DMS114 treated with DMSO at 0.1 percent for 48 hours (cell line): ENCODE results near the gene CIBAR2.

Experiments
- DNase-seq: peaks from one replicate; lab custom pipeline; 2025; ENCODE audit not compliant: unreplicated experiment; lab: John Stamatoyannopoulos, UW

CIBAR2 gene

DNA sequence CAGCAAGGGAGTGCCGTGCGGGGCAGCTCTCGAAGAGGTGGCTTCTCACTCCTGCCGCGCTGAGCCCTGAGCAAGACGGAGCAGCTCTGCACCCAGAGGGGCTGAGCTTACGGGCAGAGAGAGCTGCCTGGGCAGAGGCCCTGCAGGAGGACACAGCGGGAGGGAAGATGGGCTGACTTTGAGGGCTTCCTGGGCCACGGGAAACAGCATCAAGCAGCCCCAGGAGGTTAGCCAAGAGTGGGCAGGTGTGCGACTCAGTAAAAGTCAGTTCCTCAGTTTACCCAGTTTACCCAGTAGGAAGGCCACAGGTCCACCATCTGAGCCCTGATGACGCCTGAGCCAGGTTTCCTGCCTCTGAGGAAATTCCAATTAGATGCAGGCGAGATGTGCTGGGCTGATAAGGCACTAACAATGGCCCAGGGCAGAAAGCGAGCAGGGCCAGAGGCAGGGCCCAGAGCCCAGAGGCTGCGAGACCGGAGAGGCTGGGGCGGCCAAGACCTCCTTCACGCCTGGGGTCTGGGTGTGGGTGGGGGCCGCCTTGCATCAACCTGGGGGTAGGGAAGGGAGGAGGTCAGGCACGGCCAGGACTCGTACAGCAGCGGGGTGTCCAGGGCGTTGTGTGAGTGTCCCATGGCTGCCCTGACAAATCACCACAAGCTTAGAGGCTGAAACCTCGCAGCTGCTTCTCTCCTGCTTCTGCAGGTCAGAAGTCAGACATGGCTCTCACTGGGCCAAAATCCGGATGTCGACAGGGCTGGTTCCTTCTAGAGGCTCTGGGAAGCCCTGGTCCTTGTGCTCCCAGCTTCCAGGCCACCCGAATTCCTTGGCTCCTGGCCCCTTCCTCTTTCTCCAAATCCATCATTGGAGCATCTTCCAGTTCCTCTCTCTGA is 32.0 kb upstream of the CIBAR2 start:
- no peak for DNase-seq

DNA sequence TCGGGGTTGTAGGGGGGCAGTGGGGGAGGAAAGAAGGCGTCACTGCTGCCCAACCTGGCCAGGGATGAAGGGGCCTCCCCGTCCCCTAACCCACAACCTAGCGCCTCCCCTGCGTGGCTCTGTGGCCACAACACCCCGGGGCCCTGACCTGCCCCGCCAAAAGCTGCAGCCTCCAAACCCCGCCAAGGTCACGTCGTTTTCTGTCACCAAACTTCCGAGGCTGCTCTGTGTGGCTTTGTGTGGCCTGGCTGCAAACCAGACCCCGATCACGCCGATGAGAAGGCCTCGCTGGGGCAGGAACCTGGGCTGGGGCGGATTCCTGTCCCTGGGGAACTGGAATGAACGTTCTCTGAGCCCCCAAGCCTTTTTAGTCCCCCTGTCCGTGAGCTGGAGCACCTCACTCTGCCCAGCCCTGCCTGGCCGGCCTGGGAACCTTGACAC is 30.5 kb upstream of the CIBAR2 start:
- DNase-seq, result no peak

DNA sequence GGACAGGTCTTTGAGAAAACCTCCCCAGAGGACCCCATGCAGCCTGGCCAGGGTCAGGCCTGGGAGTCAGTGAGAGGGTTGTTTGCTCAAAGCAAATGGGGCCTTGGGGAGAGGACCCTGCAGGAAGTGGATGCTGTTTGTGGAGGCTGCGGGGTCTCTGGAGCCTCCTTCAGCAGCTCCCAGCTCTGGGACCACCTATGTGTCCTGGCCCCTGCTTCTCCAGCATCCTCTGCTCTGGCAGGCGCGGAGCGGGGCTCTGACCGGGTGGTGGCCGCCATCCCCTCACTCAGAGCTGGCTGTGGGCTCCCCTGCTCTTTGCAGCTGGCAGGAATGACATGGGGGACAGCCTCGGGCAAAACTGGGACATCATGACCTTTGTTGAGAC is 29.8 kb upstream of the CIBAR2 start:
- no peak for DNase-seq

DNA sequence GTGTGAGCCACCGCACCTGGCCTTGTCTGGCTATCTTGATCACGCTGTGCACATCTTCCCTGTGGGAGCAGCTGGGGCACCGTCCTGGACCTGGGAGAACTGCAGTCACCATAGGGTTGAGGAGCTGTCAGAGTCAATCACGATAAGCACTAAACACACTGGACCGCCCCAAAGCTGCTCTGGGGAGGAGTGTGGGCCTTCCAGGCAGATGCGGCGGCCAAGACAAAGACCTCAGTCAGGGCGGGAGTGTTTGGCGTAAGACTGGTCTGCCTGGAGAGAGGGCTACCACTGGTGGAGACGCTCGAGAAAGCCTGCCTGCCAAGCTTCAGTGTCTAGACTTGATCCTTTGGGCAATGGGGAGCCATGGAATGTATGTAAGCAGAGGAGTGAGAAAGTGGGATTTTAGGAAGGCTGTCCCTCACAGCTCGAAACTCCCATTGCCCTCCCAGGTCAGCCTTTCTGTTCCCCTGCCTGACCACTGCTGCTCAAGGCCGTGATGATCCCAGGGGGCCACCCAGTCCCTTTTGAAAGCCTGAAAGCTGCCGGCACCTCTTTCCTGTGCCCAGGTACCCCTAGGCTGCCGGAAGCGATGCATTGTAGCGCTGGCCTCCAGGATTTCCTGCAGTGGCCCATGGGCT is 29.3 kb upstream of the CIBAR2 start:
- no peak for DNase-seq

DNA sequence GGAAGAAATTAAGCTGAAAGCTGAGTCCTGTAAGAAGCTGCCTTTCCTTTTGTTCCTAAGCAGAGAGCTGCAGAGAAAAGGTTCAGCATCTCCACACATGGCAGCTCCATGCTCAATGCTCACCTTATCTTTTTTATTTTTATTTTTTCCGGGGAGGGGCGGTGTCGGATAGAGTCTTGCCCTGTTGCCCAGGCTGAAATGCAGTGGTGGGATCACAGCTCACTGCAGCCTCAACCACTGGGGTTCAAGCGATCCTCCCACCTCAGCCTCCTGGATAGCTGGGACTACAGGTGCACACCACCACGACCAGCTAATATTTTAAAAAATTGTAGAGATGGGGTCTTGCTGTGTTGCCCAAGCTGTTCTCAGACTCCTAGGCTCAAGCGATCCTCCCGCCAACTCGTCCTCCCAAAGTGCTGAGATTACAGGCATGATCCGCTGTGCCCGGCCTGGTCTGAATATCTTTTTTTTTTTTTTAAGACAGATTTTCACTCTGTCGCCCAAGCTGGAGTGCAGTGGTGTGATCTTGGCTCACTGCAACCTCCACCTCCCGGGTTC is 28.3 kb upstream of the CIBAR2 start:
- no peak for DNase-seq

DNA sequence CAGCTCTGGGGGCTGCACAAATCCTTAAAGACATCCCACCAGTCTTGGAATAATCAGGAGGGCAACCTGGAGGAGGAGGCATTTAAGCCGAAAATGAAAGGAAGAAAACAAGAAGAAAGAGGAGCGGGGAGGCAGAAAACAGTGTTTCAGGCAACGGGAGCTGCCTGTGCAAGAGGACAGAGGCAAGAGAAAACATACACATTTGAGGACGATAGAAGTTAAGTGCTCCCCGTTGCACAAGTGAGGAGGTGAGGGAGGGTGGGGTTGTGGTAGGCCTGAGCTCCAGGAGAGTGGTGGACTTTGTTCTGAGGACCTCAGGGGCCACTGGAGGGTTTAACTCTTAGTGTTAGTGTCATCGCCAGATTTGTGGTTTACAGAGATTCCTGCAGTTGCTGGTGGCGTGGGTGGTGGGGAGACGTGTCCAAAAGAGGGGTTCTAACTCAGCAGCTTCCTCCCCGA is 27.6 kb upstream of the CIBAR2 start:
- DNase-seq, result no peak

DNA sequence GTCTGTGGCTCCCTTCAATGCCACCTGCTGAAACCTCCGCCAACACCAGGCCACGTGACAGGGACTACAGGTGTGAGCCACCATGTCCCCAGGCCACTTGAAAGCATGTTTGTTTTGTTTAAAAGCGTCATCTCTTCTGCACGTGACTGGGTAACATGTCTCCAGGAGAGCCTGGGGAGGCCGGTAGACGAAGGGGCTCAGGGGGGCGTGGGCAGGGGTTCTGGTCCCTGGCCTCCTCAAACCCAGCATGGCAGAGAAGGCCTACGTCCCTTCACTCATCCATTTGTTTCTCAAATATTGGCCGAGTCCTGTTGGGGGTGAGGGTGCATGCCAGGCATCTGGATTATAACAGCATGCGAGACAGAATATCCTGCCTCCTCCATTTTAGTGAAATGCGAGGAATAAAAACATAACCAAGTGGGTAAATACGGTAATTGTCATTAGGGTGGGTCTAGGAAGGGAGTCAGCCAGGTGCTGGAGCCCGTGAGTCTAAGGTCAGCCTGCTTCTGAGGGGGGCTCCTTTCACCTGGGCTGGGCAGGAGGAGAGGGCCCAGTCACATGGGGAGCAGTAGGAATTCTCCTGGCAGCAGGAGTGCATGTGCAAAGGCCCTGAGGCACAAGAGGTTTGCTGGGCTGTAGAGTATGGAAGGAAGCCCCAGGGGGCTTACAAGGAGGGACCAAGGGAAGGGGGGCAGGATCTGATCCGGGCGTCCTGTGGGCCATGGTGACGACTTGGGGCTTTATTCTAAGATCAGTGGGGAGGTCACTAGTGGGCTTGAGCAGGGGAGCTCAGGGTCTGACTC is 26.8 kb upstream of the CIBAR2 start:
- DNase-seq, result no peak

DNA sequence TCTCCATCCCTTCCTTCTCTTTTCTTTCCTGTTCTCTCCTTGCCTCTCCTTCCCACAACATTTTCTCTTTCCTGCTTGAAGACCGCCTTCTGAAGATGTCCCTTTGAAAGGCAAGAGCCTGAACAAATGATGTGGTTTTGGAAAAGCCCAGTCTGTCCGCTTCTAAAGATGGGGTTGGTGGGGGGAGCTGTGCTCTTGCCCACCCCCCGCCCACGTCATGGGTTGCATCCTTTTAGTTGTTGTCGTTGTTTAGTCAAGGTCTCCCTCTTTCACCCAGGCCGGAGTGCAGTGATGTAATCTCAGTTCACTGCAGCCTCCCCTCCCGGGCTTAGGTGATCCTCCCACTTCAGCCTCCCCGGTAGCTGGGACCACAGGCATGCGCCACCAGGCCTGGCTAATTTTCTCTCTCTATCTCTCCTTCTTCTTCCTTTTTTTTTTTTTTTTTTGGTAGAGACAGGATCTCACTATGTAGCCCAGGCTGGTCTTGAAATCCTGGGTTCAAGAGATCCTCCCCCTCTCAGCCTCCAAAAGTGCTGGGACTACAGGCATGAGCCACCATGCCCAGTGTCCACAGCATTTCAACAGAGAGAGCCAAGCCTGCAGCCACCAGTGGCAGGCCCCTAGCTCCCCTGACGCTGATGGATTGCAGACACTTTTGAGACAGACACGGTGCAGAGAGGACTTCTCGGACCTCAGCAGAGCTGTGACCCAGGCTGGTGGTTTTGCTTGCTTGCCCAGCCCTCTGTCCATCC is 26.0 kb upstream of the CIBAR2 start:
- no peak for DNase-seq

DNA sequence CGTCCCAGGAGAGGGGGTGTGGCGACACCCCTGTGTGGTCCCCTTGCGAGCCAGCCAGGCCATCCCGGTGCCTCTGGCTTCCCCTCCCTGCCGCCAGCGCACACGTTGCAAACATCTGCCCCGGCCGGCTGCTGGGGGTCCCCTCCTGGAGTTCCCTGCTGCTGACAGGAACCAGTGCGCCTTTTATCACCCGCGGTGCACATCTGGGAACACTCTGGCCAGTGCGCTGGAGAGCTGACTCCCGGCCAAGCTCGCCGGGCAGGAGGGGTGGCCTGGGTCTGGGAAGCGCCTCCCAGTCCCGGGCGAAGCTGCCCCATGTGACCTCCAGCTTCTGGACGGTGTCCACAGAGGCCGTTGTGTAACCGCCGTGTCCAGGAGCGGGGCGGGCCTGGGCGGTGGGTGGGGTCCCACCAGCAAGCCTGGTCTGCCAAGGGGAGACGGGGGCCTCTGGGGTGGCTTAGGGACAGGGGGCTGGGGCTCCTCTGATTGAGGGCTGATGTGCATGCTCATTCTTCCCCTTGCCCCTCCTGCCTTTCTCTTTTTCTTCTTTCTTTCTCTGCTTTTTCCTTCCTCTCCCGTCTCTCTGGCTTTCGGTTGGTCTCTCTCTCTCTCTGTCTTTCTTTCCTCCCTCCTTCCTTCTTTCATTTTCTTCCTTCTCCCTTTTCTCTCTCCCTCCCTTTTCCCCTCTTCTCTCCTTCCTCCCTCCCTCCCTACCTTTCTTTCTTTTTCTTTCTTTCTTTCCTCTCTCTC is 25.2 kb upstream of the CIBAR2 start:
- no peak for DNase-seq

DNA sequence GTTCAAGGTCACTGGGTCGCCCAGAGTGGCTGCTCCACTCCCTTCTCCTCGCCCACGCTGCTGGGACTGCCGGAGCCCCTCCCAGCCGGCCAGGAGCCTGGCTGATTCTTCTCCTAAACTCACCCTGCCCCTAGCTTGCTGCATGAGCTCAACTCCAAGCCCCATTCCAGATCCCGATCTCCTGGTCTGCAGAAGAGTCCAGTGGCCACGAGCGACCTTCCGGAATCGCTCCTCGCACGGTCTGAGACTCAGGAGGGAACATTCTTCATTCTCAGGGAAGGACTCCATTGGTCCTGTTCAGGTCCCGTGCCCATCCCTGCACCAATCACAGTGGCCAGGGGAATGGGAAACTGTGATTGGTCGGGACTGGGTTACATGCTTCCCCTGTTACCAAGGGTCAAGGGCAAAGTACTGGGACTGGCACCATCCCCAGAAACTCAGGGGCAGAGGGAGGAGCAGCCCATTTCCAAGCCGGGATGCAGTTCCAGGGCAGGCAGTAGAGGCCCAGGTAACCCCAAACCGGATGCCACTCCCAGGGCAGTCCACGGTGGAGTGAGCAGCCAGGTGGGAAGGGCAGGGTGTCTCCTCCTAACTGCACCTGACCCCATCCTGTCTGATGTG is 24.5 kb upstream of the CIBAR2 start:
- DNase-seq, result no peak

DNA sequence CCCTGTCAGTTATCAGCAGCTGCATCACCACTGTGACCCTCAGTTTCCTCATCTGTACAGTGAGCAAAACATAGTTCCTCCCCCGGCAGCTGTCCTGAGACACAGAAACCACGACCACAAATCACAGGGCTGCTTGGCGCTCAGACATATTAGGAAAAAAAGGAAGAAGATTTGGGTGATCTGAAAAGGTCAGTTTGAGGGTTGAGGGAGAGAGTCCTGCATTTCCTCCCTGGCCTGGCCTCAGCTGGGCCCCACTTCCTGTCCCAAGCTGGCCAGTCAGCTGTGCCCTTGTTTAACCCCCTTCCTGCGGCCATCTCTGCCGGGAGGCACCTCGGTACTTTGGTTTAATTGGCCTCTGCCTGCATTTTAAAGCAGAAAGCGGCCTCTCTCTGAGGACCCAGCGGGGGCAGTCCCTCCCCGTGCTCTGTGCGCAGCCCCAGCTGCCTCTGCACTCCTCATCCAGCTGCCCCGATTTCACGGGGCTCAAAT is 24.0 kb upstream of the CIBAR2 start:
- no peak for DNase-seq

DNA sequence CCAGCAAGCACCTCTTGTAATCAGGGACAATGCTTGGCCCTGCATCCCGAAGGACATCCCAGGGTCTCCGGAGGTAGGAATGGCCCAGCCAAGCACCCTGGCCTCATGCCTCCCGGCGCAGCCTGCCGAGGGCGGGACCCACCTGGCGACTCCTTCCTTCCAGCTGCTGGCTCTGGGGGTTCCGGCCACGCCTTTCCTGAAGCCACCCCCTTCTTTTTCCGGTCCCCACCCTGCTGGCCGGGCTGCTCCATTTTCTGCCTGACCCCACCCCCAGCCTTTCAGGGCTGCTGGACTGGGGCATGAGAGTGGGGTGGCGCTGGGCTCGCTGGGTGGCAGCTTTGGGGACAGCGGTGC is 22.5 kb upstream of the CIBAR2 start:
- DNase-seq, result no peak

DNA sequence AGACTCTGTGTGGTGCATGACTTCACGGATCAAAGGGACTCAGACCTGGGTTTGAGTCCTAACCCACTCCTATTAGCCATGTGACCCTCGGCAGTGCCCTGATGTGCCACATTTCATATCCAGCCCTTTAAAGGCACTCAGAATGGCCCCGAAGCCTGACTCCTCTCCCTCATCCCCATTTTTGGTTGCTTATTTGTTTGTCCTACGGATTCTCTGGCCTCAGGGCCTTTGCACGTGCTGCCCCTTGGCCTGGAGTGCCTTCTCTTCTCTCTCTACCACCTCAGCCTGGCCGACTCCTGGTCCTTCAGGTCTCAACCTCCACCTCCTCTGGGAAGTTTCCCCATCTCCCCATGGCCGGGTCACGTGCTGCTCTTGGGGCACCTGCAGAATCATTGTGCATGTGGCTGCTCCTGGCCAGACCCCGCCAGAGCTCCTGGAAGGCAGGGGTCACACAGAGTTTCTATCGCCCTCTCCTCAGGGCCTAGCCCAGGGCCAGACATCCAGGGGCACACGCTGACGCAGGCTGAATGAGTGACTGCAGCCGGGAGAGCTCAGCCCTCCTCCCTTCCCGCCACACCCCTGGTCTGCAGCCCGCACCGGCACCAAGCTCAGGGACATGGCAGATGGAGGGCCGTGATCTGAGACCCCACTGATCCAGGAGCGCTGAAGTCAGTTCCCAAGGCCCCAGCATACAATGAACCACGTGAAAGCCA is 22.0 kb upstream of the CIBAR2 start:
- no peak for DNase-seq

DNA sequence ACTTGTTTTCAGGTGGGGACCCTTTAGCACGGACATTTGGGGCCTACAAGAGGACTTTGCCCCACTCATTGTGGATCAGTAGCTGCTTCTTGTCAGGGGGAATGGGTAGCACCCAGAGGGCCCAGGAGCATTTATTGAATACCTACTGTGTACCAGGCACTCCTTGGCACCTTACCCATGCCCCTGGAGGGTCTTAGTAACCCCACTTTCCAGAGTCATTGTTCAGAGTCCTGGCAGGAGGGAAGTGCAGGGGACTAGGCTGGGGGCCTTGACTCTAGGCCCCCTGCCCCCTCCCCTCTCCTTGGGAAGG is 21.0 kb upstream of the CIBAR2 start:
- no peak for DNase-seq

DNA sequence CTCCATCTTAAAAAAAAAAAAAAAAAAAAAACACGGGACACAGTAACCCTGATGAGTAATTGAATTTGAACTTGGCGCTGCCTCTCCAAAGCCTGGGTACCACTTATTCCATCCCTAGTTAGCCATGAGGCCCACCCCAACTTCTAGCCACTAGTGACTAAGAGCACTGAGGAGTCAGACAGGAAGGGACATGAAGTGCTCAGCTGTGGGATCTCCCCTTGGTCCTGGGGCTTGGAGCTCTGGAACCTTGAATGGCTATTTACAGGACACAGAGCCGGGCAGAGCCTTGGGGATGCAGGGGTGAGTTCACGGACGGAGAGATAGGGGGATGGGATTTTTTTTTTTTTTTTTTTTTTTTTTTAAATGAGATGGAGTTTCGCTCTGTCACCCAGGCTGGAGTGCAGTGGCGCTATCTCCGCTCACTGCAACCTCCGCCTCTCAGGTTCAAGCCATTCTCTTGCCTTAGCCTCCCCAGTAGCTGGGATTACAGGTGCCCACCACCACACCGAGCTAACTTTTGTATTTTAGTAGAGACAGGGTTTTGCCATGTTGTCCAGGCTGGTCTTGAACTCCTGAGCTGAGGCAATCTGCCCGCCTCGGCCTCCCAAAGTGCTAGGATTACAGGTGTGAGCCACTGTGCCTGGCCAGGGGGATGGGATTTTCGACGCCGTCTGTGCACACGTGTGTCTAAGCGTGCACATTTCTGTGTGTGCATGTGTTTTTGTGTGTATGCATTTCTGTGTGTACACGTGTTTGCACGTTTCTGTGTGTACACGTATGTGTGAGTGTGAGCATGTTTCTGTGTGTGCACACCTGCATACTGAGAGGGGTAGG is 20.4 kb upstream of the CIBAR2 start:
- no peak for DNase-seq

DNA sequence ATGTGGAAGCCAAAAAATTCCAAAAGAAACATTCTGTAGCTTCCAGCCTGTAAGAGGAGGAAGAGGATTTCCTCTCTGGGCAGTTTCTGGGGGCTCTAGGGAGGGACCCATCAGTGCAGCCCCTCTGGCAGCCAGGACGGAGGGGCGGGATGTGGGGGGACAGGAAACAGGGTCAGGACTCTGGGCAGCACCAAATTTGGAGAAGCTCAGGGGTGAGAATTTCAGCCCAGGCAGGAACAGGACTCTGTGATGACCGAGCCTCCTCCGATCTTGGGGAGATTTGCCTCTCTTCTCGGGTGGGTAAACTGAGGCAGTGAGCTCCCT is 18.4 kb upstream of the CIBAR2 start:
- no peak for DNase-seq

DNA sequence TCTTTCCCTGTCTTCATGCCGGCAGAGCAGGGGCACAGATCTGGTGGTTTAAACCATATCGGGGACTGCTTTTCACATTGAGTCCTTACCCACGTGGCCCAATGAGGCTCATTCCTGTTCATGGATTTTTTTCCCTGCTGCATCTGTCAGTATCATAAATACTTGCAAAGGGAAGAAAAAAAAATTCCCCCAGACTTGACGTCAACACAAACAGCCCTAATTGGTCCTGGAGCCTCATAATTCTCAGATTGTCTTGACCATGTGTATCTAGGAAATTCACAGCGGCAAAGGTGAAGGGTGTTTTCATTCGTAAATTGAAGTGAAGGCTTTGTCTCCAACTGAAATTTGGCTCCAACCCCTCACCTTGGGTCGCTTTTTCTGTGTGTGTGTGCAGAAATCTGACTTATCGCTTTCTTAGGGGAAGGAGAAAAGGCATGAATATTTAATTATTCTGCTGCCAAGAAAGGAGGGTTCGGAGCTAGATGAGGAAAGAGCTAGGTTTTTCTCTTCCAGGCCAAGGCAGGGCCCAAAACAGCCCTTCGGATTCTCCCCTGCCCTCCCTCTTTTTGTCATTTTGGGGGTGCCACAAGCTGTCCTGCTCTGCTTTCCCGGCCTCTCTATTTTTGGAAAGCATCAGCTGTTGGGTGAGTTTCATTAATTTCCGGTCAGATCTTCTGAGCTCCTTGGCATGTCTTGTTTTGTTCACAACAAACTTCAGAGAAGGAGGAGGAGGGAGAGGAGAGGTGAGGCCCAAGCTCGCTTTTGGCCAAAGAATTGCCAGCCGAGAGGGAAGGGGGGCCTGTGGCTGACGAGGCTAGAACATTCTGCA is 17.8 kb upstream of the CIBAR2 start:
- no peak for DNase-seq
